Heart left ventricle (tissue), 16 donors: Measurements from ENCODE around the gene ORC3. TPM values are rescaled to one million over a fixed set of nuclear protein-coding genes. Genes with fewer than 3 reads are reported as not detected.
"Not testable (repeated sequence)": the region's sequence is repeated elsewhere in the genome, so short reads cannot be mapped to it uniquely, and the experiment has no call there.

Experiments used
- ATAC-seq, 4 donors: fragments of 200-7000 bp; cut with Tn5 transposase; one replicate each; pipeline ENCODE4 v1.9.1; 2020 to 2022; ENCODE audit warnings: moderate library complexity in 4 of 4, mild to moderate bottlenecking in 3 of 4, moderate number of reproducible peaks in 1 of 4
- DNase-seq, 5 donors: peaks; one replicate each; pipeline ENCODE4 v3.0.0-alpha.2; 2020
- H3K27ac ChIP-seq, 12 donors: fragments of 200-600 bp; sonication (generic) in 4 of 12; one replicate each; pipeline versions ENCODE4 v1.5.0 to v1.8.0; 2016 to 2022; ENCODE audit warnings: mild to moderate bottlenecking in 2 of 12
- H3K27me3 ChIP-seq, 9 donors: fragments of 200-600 bp; sonication (generic) in 2 of 9; one replicate each; pipeline versions ENCODE4 v1.5.1 to v1.8.0; 2016 to 2022; ENCODE audit warnings: mild to moderate bottlenecking in 3 of 9
- H3K36me3 ChIP-seq, 9 donors: fragments of 200-600 bp; sonication (generic) in 2 of 9; one replicate each; pipeline versions ENCODE4 v1.5.0 to v1.8.0; 2018 to 2022; ENCODE audit warnings: mild to moderate bottlenecking in 2 of 9
- H3K4me1 ChIP-seq, 12 donors: fragments of 200-600 bp; sonication (generic) in 4 of 12; one replicate each; pipeline versions ENCODE4 v1.5.0 to v1.8.0; 2016 to 2022; ENCODE audit warnings: mild to moderate bottlenecking in 3 of 12
- H3K4me3 ChIP-seq, 12 donors: fragments of 200-600 bp; sonication (generic) in 4 of 12; one replicate each; pipeline versions ENCODE4 v1.5.0 to v1.8.0; 2017 to 2022; ENCODE audit warnings: mild to moderate bottlenecking in 9 of 12, moderate library complexity in 4 of 12
- H3K9me3 ChIP-seq, 12 donors: fragments of 200-600 bp; sonication (generic) in 4 of 12; one replicate each; pipeline versions ENCODE4 v1.5.0 to v1.8.0; 2016 to 2022; ENCODE audit warnings: mild to moderate bottlenecking in 1 of 12
- CTCF ChIP-seq, 12 donors: fragments of 200-600 bp; sonication (generic) in 4 of 12; IDR thresholded peaks; one replicate each; pipeline versions ENCODE4 v1.5.0 to v1.8.0; 2018 to 2022; ENCODE audit warnings: antibody characterized with exemption in 12 of 12, mild to moderate bottlenecking in 5 of 12
- POLR2A ChIP-seq, 2 donors: fragments of 450-650 bp; IDR thresholded peaks; one replicate each; pipeline ENCODE4 v1.6.1; 2017; ENCODE audit warnings: antibody characterized with exemption in 2 of 2, mild to moderate bottlenecking in 2 of 2, moderate library complexity in 2 of 2
- WGBS, 4 donors: extraction: QIAGEN DNeasy Blood & Tissue Kit in 2 of 4; methylation state at CpG; one replicate each; pipeline versions ENCODE4 v1.1.5 to v1.1.7; 2013 to 2018; 5-methylcytosine and 5-hydroxymethylcytosine counted together
- intact Hi-C, 10 donors: fragments of 100-400 bp; cut with DNase I; formaldehyde crosslinking; loops; one replicate each; pipeline versions ENCODE4 v1.11.1 to v1.14.2; 2022
- polyA plus RNA-seq, 2 donors: library from polyadenylated mRNA; stranded (reverse); fragments of 200-250 nt; gene quantifications; one replicate each; pipeline ENCODE4 v1.2.3, GENCODE V29; 2013
- total RNA-seq, 9 donors: library from RNA; depleted of rRNA in 2 of 9; stranded (reverse); fragments of >200 nt in 2 of 9; fragmentation: NEBNext Ultra II Directional in 3 of 9; extraction: Animal tissue kit (Norgen Biotek cat#: 25700) in 3 of 9; gene quantifications; one replicate each; pipeline versions ENCODE4 v1.1.0 to v1.2.4, GENCODE V29; 2016 to 2023
- donor health status: ischemic (EF 13 %, LVEDD 7.1; RV severe dilation, severe dysfunction).
- donor health status: healthy with polysubstance abuse.
- donor health status: DM: no; HTN: yes; CAD: no.
- donor health status: DM: no; HTN: no; CAD: no.
- donor health status: ischemic (EF 25% LVEDD 6.9; RV normal size, moderate dysfunction).
- donor health status: ischemic (EF 25% LVEDD 5.7; RV mildly dilated, moderate dysfunction).
- donor health status: healthy.
- donor health status: DM: yes; HTN: yes; CAD: no.
- donor health status: ischemic (EF 35%, LVEDD 5.7; RV mildly dilated, moderate dysfunction).
- donor health status: nonischemic (EF 11% LVEDD 7.7; RV severe dilation, severe dysfunction).
- donor health status: DM: yes; HTN: yes; CAD: no.
- donor health status: PGD.
- donor health status: ischemic (EF 29% LVEDD 5.4; RV normal size, mild dysfunction).
- donor health status: nonischemic (EF 23%, LVEDD 6.1; RV moderate dilation, normal function).

ORC3 gene
- total and polyA plus RNA-seq, 11 donors: 15.2 to 28.6 (median 20.0) TPM

- Histone ChIP-seq H3K9me3 (no peaks in the 10 kb centered on the region), H3K4me1 (peaks cover 0 to 43% (median 24%) of the 10 kb centered on the region in 12 donors), H3K36me3 (no peaks in the 10 kb centered on the region), H3K27me3 (no peaks in the 10 kb centered on the region), H3K27ac (peak within 1 kb of the TSS; percentile 82 to 99 (median 96)), H3K4me3 (peak within 1 kb of the TSS; percentile 56 to 99 (median 86))
- peak; percentile 96 to 98 (median 96) for DNase-seq
- peak; percentile 92 to 96 (median 94) for ATAC-seq
- intact Hi-C loops: loop anchor here in 6 of 10 donors (2.0 to 10.0 kb wide), 7 partner anchors 90 to 547 kb away; partner anchors contain the start of genes ORC3 (in 3 of the 6), SLC35A1 (in 3 of the 6), ZNF292 (in 2 of the 6) and RARS2 (in 1 of the 6)
- WGBS, 4 donors: 0 to 1% (median 0%) methylated on average over 59 to 88 of the region's 88 CpGs
- peak; percentile 96 to 98 for TF ChIP-seq POLR2A (IDR thresholded peaks at IDR 0.05)
- peak in 1 of 12 donors; percentile 5 for TF ChIP-seq CTCF (IDR thresholded peaks at IDR 0.05)
Measured at GRCh38 chr6:87701676-87702588, 112.0 kb downstream of the ORC3 start, which contains the start of gene AKIRIN2. AKIRIN2 (minus strand) TSS chr6:87702233; CDS start chr6:87701684, 549 bp downstream.

GRCh38 chr6:87702589-87702945 lies 112.6 kb downstream of the ORC3 start:
- H3K36me3 ChIP-seq: no peaks in the 10 kb centered on the region
- peak overlapping the region; percentile 56 to 99 (median 86) for H3K4me3 ChIP-seq
- H3K9me3 ChIP-seq: no peaks in the 10 kb centered on the region
- peaks cover 0 to 41% (median 20%) of the 10 kb centered on the region in 12 donors for H3K4me1 ChIP-seq
- no peak for DNase-seq
- no peak for ATAC-seq
- peak overlapping the region in 11 of 12 donors; percentile 45 to 99 (median 95) for H3K27ac ChIP-seq
- intact Hi-C loops: loop anchor here in 4 of 10 donors (2.0 to 10.0 kb wide), 5 partner anchors 90 to 548 kb away; partner anchors contain the start of genes SLC35A1 (in 3 of the 4), ORC3 (in 2 of the 4) and ZNF292 (in 2 of the 4)
- no peak for TF ChIP-seq CTCF (IDR thresholded peaks at IDR 0.05)
- no peak for TF ChIP-seq POLR2A (IDR thresholded peaks at IDR 0.05)
- WGBS, 4 donors: 1 to 2% (median 2%) methylated on average over 7 of the region's 7 CpGs
- no peaks in the 10 kb centered on the region for H3K27me3 ChIP-seq

- ATAC-seq, DNase-seq, H3K36me3 ChIP-seq, H3K27me3 ChIP-seq, H3K9me3 ChIP-seq: not testable (repeated sequence)
- 84 to 87% (median 85%) methylated on average over 19 of the region's 19 CpGs for WGBS, 4 donors
- Histone ChIP-seq H3K27ac (peak overlapping the region in 11 of 12 donors; percentile 45 to 99 (median 95)), H3K4me1 (peaks cover 0 to 36% (median 15%) of the 10 kb centered on the region in 12 donors), H3K4me3 (peak overlapping the region in 11 of 12 donors; percentile 56 to 99 (median 88))
- intact Hi-C loops: loop anchor here in 4 of 10 donors (2.0 to 10.0 kb wide), 5 partner anchors 89 to 548 kb away; partner anchors contain the start of genes SLC35A1 (in 3 of the 4), ORC3 (in 2 of the 4) and ZNF292 (in 2 of the 4)
Measured at GRCh38 chr6:87703039-87703438, 113.1 kb downstream of the ORC3 start.

GRCh38 chr6:87705070-87705691 lies 115.2 kb downstream of the ORC3 start:
- no peaks in the 10 kb centered on the region for H3K9me3 ChIP-seq
- TF ChIP-seq CTCF (IDR thresholded peaks at IDR 0.05): no peak
- no peak for TF ChIP-seq POLR2A (IDR thresholded peaks at IDR 0.05)
- no peak overlapping the region for H3K4me3 ChIP-seq
- no peaks in the 10 kb centered on the region for H3K36me3 ChIP-seq
- no peaks in the 10 kb centered on the region for H3K27me3 ChIP-seq
- 82 to 89% (median 83%) methylated on average over 4 of the region's 4 CpGs for whole genome bisulfite sequencing, 4 donors
- no peak for ATAC-seq
- no peak overlapping the region for H3K27ac ChIP-seq
- DNase-seq: no peak
- intact Hi-C loops: loop anchor here in 4 of 10 donors (10.0 kb wide), 2 partner anchors 230 to 550 kb away; partner anchors contain the start of genes SLC35A1 (in 2 of the 4) and ZNF292 (in 2 of the 4)
- peaks cover 0 to 19% (median 5%) of the 10 kb centered on the region in 12 donors for H3K4me1 ChIP-seq
